ENCODE results near the gene NEDD4L.

Gene NEDD4L

GRCh38 chr18:58034370-58034769 lies 9.7 kb upstream of the NEDD4L start:
- no peak overlapping the region for H3K4me3 ChIP-seq (ENCODE audit: control insufficient read depth, low read depth, low read length)
- TF ChIP-seq CTCF (IDR thresholded peaks at IDR 0.05; ENCODE audit: control insufficient read depth, insufficient read depth, low read depth, low read length, missing control alignments), result no peak
- no peak for DNase-seq (ENCODE audit: low read depth)

DNA sequence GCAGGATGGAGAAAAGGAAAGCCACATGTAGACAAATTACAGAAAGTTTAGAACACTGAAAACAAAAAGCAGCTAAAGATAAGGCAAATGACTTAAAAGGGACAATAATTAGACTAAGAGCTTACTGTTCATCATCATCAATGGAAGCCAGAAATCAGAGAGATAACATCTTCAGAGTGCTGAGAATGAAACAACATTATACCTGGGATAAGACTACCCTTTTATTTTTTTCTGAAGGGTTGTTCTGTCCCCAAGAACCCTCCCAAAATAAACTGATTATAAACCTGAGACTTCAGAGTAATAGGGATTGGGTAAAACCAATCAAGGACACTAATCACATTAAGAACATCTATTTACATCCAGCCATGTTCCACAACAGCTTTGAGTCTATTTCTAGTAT lies 6.9 kb upstream of the NEDD4L start:
- no peak for DNase-seq (ENCODE audit: low read depth)
- H3K4me3 ChIP-seq (ENCODE audit: control insufficient read depth, low read depth, low read length), result no peak overlapping the region
- TF ChIP-seq CTCF (IDR thresholded peaks at IDR 0.05; ENCODE audit: control insufficient read depth, insufficient read depth, low read depth, low read length, missing control alignments), result no peak

DNA sequence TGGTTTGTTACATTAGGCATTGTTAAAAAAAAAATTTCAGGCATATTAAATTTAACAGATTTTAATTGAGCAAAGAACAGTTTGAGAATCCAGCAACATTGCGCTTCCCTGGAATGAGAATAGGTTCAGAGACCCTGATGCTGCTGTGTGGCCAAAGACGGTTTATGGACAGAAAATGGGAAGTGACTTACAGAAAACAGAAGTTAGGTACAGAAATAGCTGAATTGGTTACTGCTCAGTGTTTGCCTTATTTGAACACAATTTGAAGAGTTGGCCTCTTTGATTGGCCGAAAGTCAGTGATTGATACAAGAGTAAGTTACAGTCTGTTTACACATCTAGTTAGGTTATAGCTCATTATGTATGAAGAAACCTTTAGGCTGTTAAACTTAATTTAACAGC lies 6.0 kb upstream of the NEDD4L start:
- no peak overlapping the region for H3K4me3 ChIP-seq (ENCODE audit: control insufficient read depth, low read depth, low read length)
- DNase-seq (ENCODE audit: low read depth), result no peak
- TF ChIP-seq CTCF (IDR thresholded peaks at IDR 0.05; ENCODE audit: control insufficient read depth, insufficient read depth, low read depth, low read length, missing control alignments), result no peak

- TF ChIP-seq CTCF (IDR thresholded peaks at IDR 0.05; ENCODE audit: control insufficient read depth, insufficient read depth, low read depth, low read length, missing control alignments), result no peak
- H3K4me3 ChIP-seq (ENCODE audit: control insufficient read depth, low read depth, low read length), result no peak overlapping the region
- no peak for DNase-seq (ENCODE audit: low read depth)
Measured at GRCh38 chr18:58041633-58042032, 2.4 kb upstream of the NEDD4L start.

DNA sequence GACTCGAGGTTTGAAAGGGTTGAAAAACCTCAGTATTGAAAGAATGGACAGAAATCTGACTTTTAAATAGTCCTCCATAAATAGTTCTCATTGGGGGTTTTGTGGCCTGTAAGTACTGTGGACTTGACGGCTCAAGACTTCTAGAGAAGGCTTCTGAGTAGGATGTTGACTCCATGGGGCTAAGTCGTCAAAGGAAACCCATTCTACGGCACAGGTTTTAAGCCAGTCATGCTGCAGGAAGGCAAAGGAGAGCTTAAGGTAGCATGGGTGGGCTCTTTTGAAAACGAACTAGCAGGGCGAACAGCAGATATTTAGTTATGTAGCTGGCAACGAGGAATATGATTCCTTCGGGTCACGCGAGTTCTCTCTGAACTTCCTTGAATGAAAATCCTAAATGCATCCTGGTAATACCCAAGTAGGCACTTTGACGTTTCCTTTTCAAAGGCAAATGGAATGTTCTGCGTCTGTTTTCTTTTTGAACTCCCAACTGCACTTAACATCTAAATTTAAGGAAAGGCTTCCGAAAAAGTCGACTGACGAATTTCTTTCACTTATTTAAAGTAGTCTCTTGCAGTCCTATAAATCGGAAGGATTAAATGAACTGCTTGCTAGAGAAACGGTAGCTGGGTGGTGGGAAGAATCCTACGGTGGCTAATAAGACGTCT lies 1.1 kb upstream of the NEDD4L start:
- no peak for TF ChIP-seq CTCF (IDR thresholded peaks at IDR 0.05; ENCODE audit: control insufficient read depth, insufficient read depth, low read depth, low read length, missing control alignments)
- H3K4me3 ChIP-seq (ENCODE audit: control insufficient read depth, low read depth, low read length), result peak overlapping the region; percentile 84
- DNase-seq (ENCODE audit: low read depth), result no peak

GRCh38 chr18:58044370-58045241 lies 580 bp downstream of the NEDD4L start:
- TF ChIP-seq CTCF (IDR thresholded peaks at IDR 0.05; ENCODE audit: control insufficient read depth, insufficient read depth, low read depth, low read length, missing control alignments), result no peak
- H3K4me3 ChIP-seq (ENCODE audit: control insufficient read depth, low read depth, low read length), result peak overlapping the region; percentile 84
- no peak for DNase-seq (ENCODE audit: low read depth)

All from AG09309 (cell line).